K562 (cell line): Measurements from ENCODE around the gene KATNB1. TPM values are rescaled to one million over a fixed set of nuclear protein-coding genes. Genes with fewer than 3 reads are reported as not detected.

Source experiments
- ATAC-seq: fragments of 200-7000 bp; cut with Tn5 transposase; 3 replicates; pipeline ENCODE4 v1.9.1; 2020; ENCODE audit warnings: moderate library complexity
- BruUV-seq: library from RNA; stranded (reverse); fragments of 400-500 nt; replicated peaks from 2 replicates; lab custom pipeline; 2021; lab: Mats Ljungman, UMichigan
- CTCF ChIA-PET: fragments of 300-600 bp; formaldehyde crosslinking; extraction: SDS; loops from one replicate; lab custom pipeline; 2021; ENCODE audit warnings: low intra/inter-chr PET ratio; lab: Yijun Ruan, JAX
- POLR2A ChIA-PET: fragments of 300-600, 350-650 bp; sonication (Branson Sonifier 250); formaldehyde crosslinking; extraction: SDS; loops from one replicate; lab custom pipeline; 2021; ENCODE audit warnings: antibody characterized with exemption, inconsistent platforms; lab: Yijun Ruan, JAX
- DNase-seq, 4 experiments: peaks; one replicate each; pipeline versions ENCODE4 v3.0.0 to v3.0.0-alpha.2; 2011 to 2018; ENCODE audit warnings: low spot score in 3 of 4, mixed read lengths in 3 of 4; ENCODE audit errors: extremely low read depth in 1 of 4
- FAIRE-seq: peaks from 2 replicates; lab custom pipeline; 2011; peaks lifted over from hg19 to GRCh38; lab: Jason Lieb, UNC
- H2AFZ ChIP-seq: 2 replicates; pipeline ENCODE4 v1.6.0; 2011; ENCODE audit warnings: low read depth, low read length, control low read depth, inconsistent platforms
- H3K27ac ChIP-seq: fragments of 200-600 bp; 3 replicates; pipeline ENCODE4 v1.8.0; 2011; ENCODE audit warnings: low read depth, mild to moderate bottlenecking, control low read depth, inconsistent platforms, low read length, moderate library complexity, mixed read lengths; ENCODE audit errors: extremely low read depth
- H3K27me3 ChIP-seq, 2 experiments: fragments of 300-600 bp in 1 of 2; 2 replicates in 1 of 2; 3 replicates in 1 of 2; pipeline versions ENCODE4 v1.6.0 to v1.8.0; 2011; ENCODE audit warnings: inconsistent platforms in 2 of 2, low read length in 2 of 2, mild to moderate bottlenecking in 1 of 2, mixed read lengths in 1 of 2, moderate library complexity in 1 of 2; ENCODE audit not compliant: control insufficient read depth in 2 of 2, insufficient read depth in 2 of 2
- H3K36me3 ChIP-seq: fragments of 300-600 bp; 3 replicates; pipeline ENCODE4 v1.8.0; 2011; ENCODE audit warnings: mild to moderate bottlenecking, low read length, inconsistent platforms; ENCODE audit not compliant: control insufficient read depth, insufficient read depth
- H3K4me1 ChIP-seq, 2 experiments: fragments of 200-600 bp in 1 of 2; replicated peaks in 1 of 2; 2 replicates in 1 of 2; 3 replicates in 1 of 2; pipeline versions ENCODE4 v1.5.1 to v1.8.0; 2011; ENCODE audit warnings: inconsistent platforms in 2 of 2, low read length in 2 of 2, mild to moderate bottlenecking in 1 of 2, mixed read lengths in 1 of 2, moderate library complexity in 1 of 2; ENCODE audit not compliant: control insufficient read depth in 2 of 2, insufficient read depth in 2 of 2
- H3K4me2 ChIP-seq: 2 replicates; pipeline ENCODE4 v1.6.1; 2011; ENCODE audit warnings: low read length, control low read depth, inconsistent platforms, mixed read lengths; ENCODE audit not compliant: insufficient read depth
- H3K4me3 ChIP-seq: fragments of 200-600 bp; sonication (generic), shearing (Covaris generic); 2 replicates; pipeline ENCODE4 v1.5.1; 2016; ENCODE audit warnings: control low read depth, inconsistent platforms
- H3K79me2 ChIP-seq: fragments of 200-600 bp; 3 replicates; pipeline ENCODE4 v1.8.0; 2011; ENCODE audit warnings: low read length, inconsistent platforms; ENCODE audit not compliant: control insufficient read depth, insufficient read depth
- H3K9ac ChIP-seq, 2 experiments: 2 replicates each; pipeline versions ENCODE4 v1.6.0 to v1.6.1; 2011; ENCODE audit warnings: low read depth in 2 of 2, low read length in 2 of 2, control low read depth in 1 of 2, inconsistent platforms in 1 of 2, mild to moderate bottlenecking in 1 of 2, mixed read lengths in 1 of 2; ENCODE audit not compliant: insufficient read depth in 1 of 2
- H3K9me1 ChIP-seq: one replicate; pipeline ENCODE4 v1.6.0; 2011; ENCODE audit warnings: inconsistent platforms, mild to moderate bottlenecking, low read length, moderate library complexity; ENCODE audit not compliant: control insufficient read depth, insufficient read depth
- H3K9me3 ChIP-seq: replicated peaks from 2 replicates; pipeline ENCODE4 v1.5.1; 2011; ENCODE audit warnings: low read depth, low read length, inconsistent platforms; ENCODE audit not compliant: control insufficient read depth, insufficient read depth
- H4K20me1 ChIP-seq: replicated peaks from 2 replicates; pipeline ENCODE4 v1.6.1; 2011; ENCODE audit warnings: low read length, inconsistent platforms, mixed read lengths; ENCODE audit not compliant: control insufficient read depth, insufficient read depth
- ATF7 ChIP-seq: fragments of 450-650 bp; IDR thresholded peaks from 2 replicates; pipeline ENCODE4 v1.7.1; 2014; ENCODE audit warnings: mild to moderate bottlenecking, moderate library complexity
- FOSL1 ChIP-seq: fragments of 200-800 bp; sonication (Bioruptor generic); conservative IDR thresholded peaks from 2 replicates; pipeline ENCODE4 v1.6.1; 2016; ENCODE audit warnings: missing genetic modification characterization, missing compliant biosample characterization
- FOXA3 ChIP-seq, 2 experiments: fragments of 450-650 bp in 1 of 2; sonication (generic) in 1 of 2; formaldehyde crosslinking; IDR thresholded peaks in 1 of 2; conservative IDR thresholded peaks in 1 of 2; 2 replicates each; pipeline versions ENCODE4 v1.4.0 to v1.8.0; 2020 to 2022; ENCODE audit warnings: mild to moderate bottlenecking in 2 of 2, missing genetic modification reagents in 1 of 2
- FOXK2 ChIP-seq, 2 experiments: fragments of 450-650 bp; IDR thresholded peaks in 1 of 2; conservative IDR thresholded peaks in 1 of 2; 2 replicates each; pipeline ENCODE4 v1.6.1; 2016; ENCODE audit warnings: low read depth in 2 of 2, mild to moderate bottlenecking in 1 of 2
- GABPB1 ChIP-seq: sonication (generic); formaldehyde crosslinking; IDR thresholded peaks from 2 replicates; pipeline ENCODE4 v1.8.0; 2022; ENCODE audit warnings: mild to moderate bottlenecking, missing genetic modification reagents
- KDM4B ChIP-seq, 2 experiments: fragments of 450-650 bp in 1 of 2; sonication (generic) in 1 of 2; IDR thresholded peaks; 2 replicates each; pipeline ENCODE4 v1.6.1; 2016 to 2017; ENCODE audit warnings: borderline replicate concordance in 2 of 2, antibody characterized with exemption in 1 of 2, low read depth in 1 of 2, mild to moderate bottlenecking in 1 of 2
- NONO ChIP-seq, 2 experiments: fragments of 200-400 bp in 1 of 2; fragments of 450-650 bp in 1 of 2; formaldehyde crosslinking in 1 of 2; IDR thresholded peaks; 2 replicates each; pipeline ENCODE4 v1.6.1; 2017; ENCODE audit warnings: low read depth in 2 of 2, mild to moderate bottlenecking in 2 of 2, moderate library complexity in 2 of 2, low read length in 1 of 2
- POLR2A ChIP-seq: fragments of 450-650 bp; conservative IDR thresholded peaks from 2 replicates; pipeline ENCODE4 v1.6.1; 2016
- RCOR1 ChIP-seq, 2 experiments: IDR thresholded peaks; 2 replicates each; pipeline ENCODE4 v1.6.1; 2012; ENCODE audit warnings: low read depth in 2 of 2, low read length in 2 of 2, borderline replicate concordance in 1 of 2, improper control_type of control experiment in 1 of 2
- USF1 ChIP-seq: sonication (generic); formaldehyde crosslinking; IDR thresholded peaks from 2 replicates; pipeline ENCODE4 v1.9.0; 2022; ENCODE audit warnings: mild to moderate bottlenecking, missing genetic modification reagents
- ZNF232 ChIP-seq: sonication (generic); formaldehyde crosslinking; IDR thresholded peaks from 2 replicates; pipeline ENCODE4 v1.8.0; 2022; ENCODE audit warnings: mild to moderate bottlenecking, missing genetic modification reagents
- ZNF57 ChIP-seq: fragments of 450-650 bp; formaldehyde crosslinking; IDR thresholded peaks from 2 replicates; pipeline ENCODE4 v1.4.0; 2020; ENCODE audit warnings: mild to moderate bottlenecking, moderate library complexity
- ZNF740 ChIP-seq, 3 experiments: fragments of 200-800 bp in 1 of 3; sonication (Bioruptor generic) in 1 of 3; sonication (generic) in 1 of 3; formaldehyde crosslinking in 1 of 3; IDR thresholded peaks; 2 replicates each; pipeline versions ENCODE4 v1.6.1 to v1.8.0; 2016 to 2022; ENCODE audit warnings: mild to moderate bottlenecking in 2 of 3, missing compliant biosample characterization in 2 of 3, missing genetic modification characterization in 2 of 3, missing genetic modification reagents in 1 of 3
- WGBS: fragments of 100-300 bp; shearing (Covaris generic); methylation state at CpG from one replicate; pipeline ENCODE4 v1.1.6; 2016; ENCODE audit warnings: low coverage, mixed read lengths; ENCODE audit not compliant: insufficient coverage; ENCODE audit errors: missing lambda C conversion rate; 5-methylcytosine and 5-hydroxymethylcytosine counted together
- in situ Hi-C: fragments of 300-500 bp; cut with MboI; formaldehyde crosslinking; loops from 4 replicates; pipeline ENCODE4 v1.15.0; 2018; ENCODE audit warnings: inconsistent platforms, mixed read lengths
- intact Hi-C: fragments of 100-400 bp; cut with micrococcal nuclease; formaldehyde crosslinking; loops from 2 replicates; pipeline ENCODE4 v1.14.2; 2022
- polyA plus RNA-seq, 8 experiments: library from polyadenylated mRNA; depleted of rRNA in 4 of 8; stranded (reverse) in 5 of 8; unstranded in 3 of 8; fragments of >200 nt; fragmentation: Nextera tagmentation in 2 of 8; fragmentation: Illumina TruSeq in 1 of 8; extraction: Ambion mirVana in 2 of 8; extraction: Trizol in 1 of 8; gene quantifications; 2 replicates each; pipeline versions ENCODE4 v1.2.1 to v1.2.3, GENCODE V29; 2011 to 2014; ENCODE audit warnings: inconsistent platforms in 1 of 8, missing spikeins in 1 of 8
- total RNA-seq, 7 experiments: library from RNA; depleted of rRNA in 6 of 7; stranded (reverse); fragments of >200 nt in 6 of 7; fragmentation: Illumina TruSeq in 2 of 7; extraction: Trizol in 2 of 7; gene quantifications; 2 replicates each; pipeline versions ENCODE4 v1.2.1 to v1.2.3, GENCODE V29; 2011 to 2021; ENCODE audit warnings: low replicate concordance in 1 of 7
- TF ChIP-seq, protein P1 (sequence below): fragments of 450-650 bp; IDR thresholded peaks from 2 replicates; pipeline ENCODE4 v1.6.1; 2018; ENCODE audit not compliant: partially characterized antibody

The KATNB1 gene
- total and polyA plus RNA-seq, 9 of the 15 experiments (the other 6 are each of a cell fraction or from before 2014, with no cell fraction given), result 1.2 to 52.6 (median 21.9) TPM

DNA sequence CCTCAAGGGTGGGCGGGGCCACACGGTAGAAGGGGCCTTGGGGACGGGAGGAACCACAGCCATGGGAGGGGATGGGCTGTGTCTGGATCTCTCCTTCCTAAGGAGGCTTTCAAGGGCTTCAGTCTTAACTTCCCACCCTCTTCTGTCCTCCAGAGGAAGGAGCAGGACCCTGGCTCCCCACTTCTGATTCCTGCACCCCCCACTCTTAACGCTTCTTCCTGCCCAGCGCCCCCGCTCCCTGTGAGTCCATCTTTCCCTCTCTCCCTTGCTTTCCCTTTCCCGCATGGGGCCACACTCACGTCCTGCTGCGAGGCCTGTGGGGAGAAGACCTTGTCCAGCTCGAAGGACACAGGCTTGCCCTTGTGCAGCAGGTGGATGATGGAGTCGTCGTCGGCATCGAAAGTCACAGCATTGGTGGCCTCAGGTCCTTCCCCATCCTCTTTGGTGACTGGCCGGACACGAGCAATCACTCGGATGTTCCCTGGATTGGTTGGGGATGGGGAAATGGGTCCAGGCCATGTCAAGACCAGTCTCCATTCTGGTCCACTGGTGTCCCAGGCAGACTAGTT is 29.7 kb downstream of the KATNB1 start:
- Histone ChIP-seq H4K20me1 (no peaks in the 10 kb centered on the region), H3K27ac (no peak overlapping the region; the same call in 2 of the 3 replicates), H3K9me1 (no peaks in the 10 kb centered on the region), H3K36me3 (peaks cover 85% of the 10 kb centered on the region), H3K4me1 (peaks cover 4 to 28% of the 10 kb centered on the region in 2 experiments; a peak in 3 of 5 replicates), H3K9ac (peak overlapping the region in 1 of 2 experiments; percentile 53; a peak in 1 of 4 replicates), H3K4me2 (peak overlapping the region; percentile 29; the same call in 1 of the 2 replicates), H3K79me2 (no peaks in the 10 kb centered on the region), H2AFZ (no peak overlapping the region), H3K4me3 (no peak overlapping the region), H3K9me3 (no peaks in the 10 kb centered on the region), H3K27me3 (no peaks in the 10 kb centered on the region)
- ChIA-PET CTCF (interaction anchor here (0.7 kb wide), 1 partner anchor 189 kb away, joined by 3 read pairs; no protein-coding TSS in a partner anchor), POLR2A (no interaction called here)
- in situ Hi-C loops (no loop called here), intact Hi-C loops (no loop called here)
- FAIRE-seq (no peak), ATAC-seq (no peak), DNase-seq (no peak)
- TF ChIP-seq FOXK2 (conservative IDR thresholded peaks at IDR 0.05 in 1 of 2, IDR thresholded peaks at IDR 0.05 in 1 of 2; ENCODE audit: low read depth in 2 of 2) (peak in 1 of 2 experiments; percentile 79; a peak in 1 of 4 replicates), FOXA3 (CRISPR knock-in tag; conservative IDR thresholded peaks at IDR 0.05 in 1 of 2, IDR thresholded peaks at IDR 0.05 in 1 of 2) (peak in 1 of 2 experiments; percentile 43; a peak in 1 of 4 replicates), RCOR1 (IDR thresholded peaks at IDR 0.05; ENCODE audit: borderline replicate concordance in 1 of 2, low read depth in 2 of 2, low read length in 2 of 2) (no peak), KDM4B (IDR thresholded peaks at IDR 0.05; ENCODE audit: borderline replicate concordance in 2 of 2, low read depth in 1 of 2) (no peak), NONO (IDR thresholded peaks at IDR 0.05; ENCODE audit: low read depth in 2 of 2, low read length in 1 of 2) (peak in 1 of 2 experiments; percentile 83; a peak in 2 of 4 replicates), ZNF57 (CRISPR knock-in tag) (no peak), POLR2A (peak; percentile 46), USF1 (peak; percentile 28; the same call in 1 of the 2 replicates), ATF7 (peak; percentile 86), FOSL1 (tag) (no peak), GABPB1 (0 out of 2 replicates have a peak, but pooled peaks have one; percentile 3), ZNF740 (CRISPR knock-in tag; IDR thresholded peaks at IDR 0.05) (peak; percentile 90), ZNF740 (tag; IDR thresholded peaks at IDR 0.05) (no peak), ZNF232 (CRISPR knock-in tag) (no peak)
- TF ChIP-seq, protein P1, sequence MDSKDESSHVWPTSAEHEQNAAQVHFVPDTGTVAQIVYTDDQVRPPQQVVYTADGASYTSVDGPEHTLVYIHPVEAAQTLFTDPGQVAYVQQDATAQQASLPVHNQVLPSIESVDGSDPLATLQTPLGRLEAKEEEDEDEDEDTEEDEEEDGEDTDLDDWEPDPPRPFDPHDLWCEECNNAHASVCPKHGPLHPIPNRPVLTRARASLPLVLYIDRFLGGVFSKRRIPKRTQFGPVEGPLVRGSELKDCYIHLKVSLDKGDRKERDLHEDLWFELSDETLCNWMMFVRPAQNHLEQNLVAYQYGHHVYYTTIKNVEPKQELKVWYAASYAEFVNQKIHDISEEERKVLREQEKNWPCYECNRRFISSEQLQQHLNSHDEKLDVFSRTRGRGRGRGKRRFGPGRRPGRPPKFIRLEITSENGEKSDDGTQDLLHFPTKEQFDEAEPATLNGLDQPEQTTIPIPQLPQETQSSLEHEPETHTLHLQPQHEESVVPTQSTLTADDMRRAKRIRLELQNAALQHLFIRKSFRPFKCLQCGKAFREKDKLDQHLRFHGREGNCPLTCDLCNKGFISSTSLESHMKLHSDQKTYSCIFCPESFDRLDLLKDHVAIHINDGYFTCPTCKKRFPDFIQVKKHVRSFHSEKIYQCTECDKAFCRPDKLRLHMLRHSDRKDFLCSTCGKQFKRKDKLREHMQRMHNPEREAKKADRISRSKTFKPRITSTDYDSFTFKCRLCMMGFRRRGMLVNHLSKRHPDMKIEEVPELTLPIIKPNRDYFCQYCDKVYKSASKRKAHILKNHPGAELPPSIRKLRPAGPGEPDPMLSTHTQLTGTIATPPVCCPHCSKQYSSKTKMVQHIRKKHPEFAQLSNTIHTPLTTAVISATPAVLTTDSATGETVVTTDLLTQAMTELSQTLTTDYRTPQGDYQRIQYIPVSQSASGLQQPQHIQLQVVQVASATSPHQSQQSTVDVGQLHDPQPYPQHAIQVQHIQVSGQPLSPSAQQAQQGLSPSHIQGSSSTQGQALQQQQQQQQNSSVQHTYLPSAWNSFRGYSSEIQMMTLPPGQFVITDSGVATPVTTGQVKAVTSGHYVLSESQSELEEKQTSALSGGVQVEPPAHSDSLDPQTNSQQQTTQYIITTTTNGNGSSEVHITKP, result peak; percentile 98
- BruUV-seq, result no TSS peak
- 49% methylated on average over 13 of the region's 17 CpGs for WGBS
